Endothelial cell of umbilical vein (primary cell): ENCODE data around the gene NLGN4Y. TPM values are rescaled to one million over a fixed set of nuclear protein-coding genes. Genes with fewer than 3 reads are reported as not detected.

Experiments used
- BruUV-seq: library from RNA; stranded (reverse); fragments of 400-500 nt; replicated peaks from 2 replicates; lab custom pipeline; 2021; lab: Mats Ljungman, UMichigan
- CTCF ChIA-PET: fragments of 300-600, 350-600 bp; sonication (Branson Sonifier 250); formaldehyde crosslinking; loops from one replicate; lab custom pipeline; 2021; ENCODE audit warnings: antibody characterized with exemption, inconsistent platforms; lab: Charles Lee
- POLR2A ChIA-PET: fragments of 300-600, 350-600 bp; sonication (Branson Sonifier 250); formaldehyde crosslinking; loops from one replicate; lab custom pipeline; 2021; ENCODE audit warnings: antibody characterized with exemption, inconsistent platforms; lab: Charles Lee
- DNase-seq: peaks from one replicate; pipeline ENCODE4 v3.0.0-alpha.2; 2011; ENCODE audit warnings: low read depth, low spot score
- FAIRE-seq: peaks from 2 replicates; lab custom pipeline; 2011; peaks lifted over from hg19 to GRCh38; lab: Jason Lieb, UNC
- H2AFZ ChIP-seq: 2 replicates; pipeline ENCODE4 v1.6.0; 2012; ENCODE audit warnings: low read depth, low read length, control low read depth, inconsistent platforms
- H3K27ac ChIP-seq: 2 replicates; pipeline ENCODE4 v1.5.1; 2011; ENCODE audit warnings: low read depth, mild to moderate bottlenecking, control low read depth, low read length, moderate library complexity; ENCODE audit not compliant: insufficient read depth
- H3K27me3 ChIP-seq, 2 experiments: 2 replicates each; pipeline versions ENCODE4 v1.6.0 to v1.6.1; 2011; ENCODE audit warnings: low read length in 2 of 2, mixed read lengths in 1 of 2; ENCODE audit not compliant: control insufficient read depth in 2 of 2, insufficient read depth in 2 of 2
- H3K36me3 ChIP-seq, 2 experiments: 2 replicates in 1 of 2; 3 replicates in 1 of 2; pipeline ENCODE4 v1.5.1; 2011; ENCODE audit warnings: low read length in 2 of 2, mild to moderate bottlenecking in 1 of 2, moderate library complexity in 1 of 2; ENCODE audit not compliant: control insufficient read depth in 2 of 2, insufficient read depth in 2 of 2; ENCODE audit errors: extremely low read depth in 1 of 2
- H3K4me1 ChIP-seq: 3 replicates; pipeline ENCODE4 v1.5.1; 2011; ENCODE audit warnings: mild to moderate bottlenecking, low read length; ENCODE audit not compliant: control insufficient read depth, insufficient read depth; ENCODE audit errors: extremely low read depth
- H3K4me2 ChIP-seq: 2 replicates; pipeline ENCODE4 v1.6.1; 2011; ENCODE audit warnings: low read length, control low read depth, mixed read lengths; ENCODE audit not compliant: insufficient read depth
- H3K4me3 ChIP-seq, 3 experiments: fragments of 200-600 bp in 1 of 3; sonication (generic), shearing (Covaris generic) in 1 of 3; replicated peaks in 1 of 3; 2 replicates each; pipeline ENCODE4 v1.5.1; 2011 to 2016; ENCODE audit warnings: control low read depth in 3 of 3, low read length in 3 of 3, mild to moderate bottlenecking in 2 of 3, inconsistent platforms in 1 of 3, low read depth in 1 of 3, moderate library complexity in 1 of 3; ENCODE audit not compliant: insufficient read depth in 1 of 3
- H3K79me2 ChIP-seq: 2 replicates; pipeline ENCODE4 v1.6.0; 2012; ENCODE audit warnings: low read length, inconsistent platforms; ENCODE audit not compliant: control insufficient read depth, insufficient read depth
- H3K9ac ChIP-seq: replicated peaks from 2 replicates; pipeline ENCODE3; 2011; ENCODE audit warnings: low read length, control low read depth; ENCODE audit not compliant: insufficient read depth; ENCODE audit errors: extremely low read depth
- H3K9me1 ChIP-seq: replicated peaks from 3 replicates; pipeline ENCODE4 v1.6.0; 2011; ENCODE audit warnings: mild to moderate bottlenecking, low read length; ENCODE audit not compliant: control insufficient read depth, insufficient read depth; ENCODE audit errors: extremely low read depth
- H3K9me3 ChIP-seq: replicated peaks from 2 replicates; pipeline ENCODE4 v1.5.1; 2012; ENCODE audit warnings: low read length, inconsistent platforms; ENCODE audit not compliant: control insufficient read depth, insufficient read depth
- H4K20me1 ChIP-seq: replicated peaks from 2 replicates; pipeline ENCODE3; 2011; ENCODE audit warnings: mild to moderate bottlenecking, low read length; ENCODE audit not compliant: control insufficient read depth, insufficient read depth; ENCODE audit errors: extremely low read depth
- CTCF ChIP-seq, 2 donors: IDR thresholded peaks; 1 replicate in 1 of 2; 2 replicates in 1 of 2; pipeline ENCODE4 v1.5.1; 2011; ENCODE audit warnings: low read length in 2 of 2, mild to moderate bottlenecking in 2 of 2, moderate library complexity in 2 of 2, control low read depth in 1 of 2, inconsistent platforms in 1 of 2, low read depth in 1 of 2; ENCODE audit not compliant: insufficient read depth in 1 of 2; ENCODE audit errors: extremely low read depth in 1 of 2
- EZH2 ChIP-seq: IDR thresholded peaks from 2 replicates; pipeline ENCODE4 v1.6.1; 2012; ENCODE audit warnings: borderline replicate concordance, low read depth, mild to moderate bottlenecking, moderate library complexity, low read length, inconsistent platforms; ENCODE audit not compliant: severe bottlenecking
- FOS ChIP-seq: IDR thresholded peaks from 2 replicates; pipeline ENCODE4 v1.6.1; 2011; ENCODE audit warnings: mild to moderate bottlenecking, low read length, moderate library complexity, borderline replicate concordance; ENCODE audit not compliant: insufficient read depth
- GATA2 ChIP-seq: IDR thresholded peaks from 2 replicates; pipeline ENCODE4 v1.7.0; 2011; ENCODE audit warnings: low read depth, mild to moderate bottlenecking, moderate library complexity, mixed read lengths, low read length; ENCODE audit not compliant: insufficient read length, insufficient read depth
- JUN ChIP-seq: IDR thresholded peaks from 2 replicates; pipeline ENCODE4 v1.6.1; 2011; ENCODE audit warnings: borderline replicate concordance, low read depth; ENCODE audit not compliant: insufficient read length, insufficient read depth
- MAX ChIP-seq: IDR thresholded peaks from 2 replicates; pipeline ENCODE4 v1.6.1; 2011; ENCODE audit not compliant: insufficient read depth, insufficient read length
- MYC ChIP-seq: IDR thresholded peaks from one replicate; pipeline ENCODE4 v1.6.1; 2011; ENCODE audit warnings: mild to moderate bottlenecking, low read depth, low read length
- POLR2A ChIP-seq: IDR thresholded peaks from 2 replicates; pipeline ENCODE4 v1.6.1; 2012; ENCODE audit warnings: low read depth, mild to moderate bottlenecking, control low read depth, low read length
- POLR2AphosphoS5 ChIP-seq: IDR thresholded peaks from 2 replicates; pipeline ENCODE4 v1.6.1; 2012; ENCODE audit warnings: low read depth, mild to moderate bottlenecking, control low read depth, low read length, moderate library complexity; ENCODE audit not compliant: insufficient read depth
- dilution Hi-C: fragments of 300-500 bp; cut with MboI; formaldehyde crosslinking; loops from one replicate; pipeline ENCODE4 v1.15.0; 2019; ENCODE audit warnings: low sequenced_read_pairs; ENCODE audit not compliant: extremely low pct_ligation_motif_present
- intact Hi-C: fragments of 100-400 bp; cut with micrococcal nuclease; formaldehyde crosslinking; loops from one replicate; pipeline ENCODE4 v1.10.0; 2022
- polyA plus RNA-seq, 4 experiments: library from polyadenylated mRNA; depleted of rRNA in 3 of 4; stranded (reverse) in 3 of 4; unstranded in 1 of 4; fragments of >200 nt; gene quantifications; 2 replicates each; pipeline versions ENCODE4 v1.2.1 to v1.2.3, GENCODE V29; 2011 to 2012; ENCODE audit warnings: missing spikeins in 1 of 4
- total RNA-seq: library from RNA; stranded (reverse); gene quantifications from 2 replicates; pipeline ENCODE4 v1.2.3, GENCODE V29; 2021

The NLGN4Y gene
- total and polyA plus RNA-seq, 2 donors (not counting 3 experiments of a cell fraction or from before 2014, with no cell fraction given) = 16.0 to 26.6 TPM

DNA sequence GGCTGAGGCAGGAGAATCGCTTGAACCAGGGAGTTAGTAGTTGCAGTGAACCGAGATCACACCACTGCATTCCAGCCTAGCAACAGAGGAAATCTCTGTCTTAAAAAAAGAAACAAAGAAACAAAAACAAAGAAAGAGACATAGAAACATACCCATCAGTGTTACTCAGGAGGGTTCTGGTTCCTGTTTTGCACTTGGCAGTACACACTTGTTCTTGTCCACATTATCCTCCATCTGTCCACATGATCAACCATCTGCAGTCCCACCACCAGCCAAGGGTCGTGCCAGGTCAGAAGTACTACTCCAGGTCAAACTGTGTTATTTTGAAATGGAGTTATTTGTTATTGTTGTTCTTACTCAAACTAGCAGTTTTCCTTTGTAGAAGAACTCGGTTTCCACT lies 62.4 kb downstream of the NLGN4Y start:
- FAIRE-seq = peak; percentile 48
- BruUV-seq = no TSS peak
- Histone ChIP-seq H3K79me2 (no peaks in the 10 kb centered on the region), H3K9me1 (no peaks in the 10 kb centered on the region), H3K4me3 (no peak overlapping the region), H4K20me1 (no peaks in the 10 kb centered on the region), H3K9ac (peak overlapping the region; percentile 23), H3K27ac (peak overlapping the region; percentile 70), H3K36me3 (no peaks in the 10 kb centered on the region), H3K4me1 (peaks cover 18% of the 10 kb centered on the region), H3K9me3 (no peaks in the 10 kb centered on the region), H3K27me3 (no peaks in the 10 kb centered on the region), H3K4me2 (peak overlapping the region; percentile 36), H2AFZ (no peak overlapping the region)
- DNase-seq = peak; percentile 83
- TF ChIP-seq MYC (no peak), JUN (no peak), EZH2 (no peak), GATA2 (no peak), MAX (no peak), POLR2A (no peak), CTCF (IDR thresholded peaks at IDR 0.05; ENCODE audit: extremely low read depth in 1 of 2, insufficient read depth in 1 of 2, low read depth in 1 of 2, low read length in 2 of 2) (no peak), POLR2AphosphoS5 (no peak), FOS (no peak)
- intact Hi-C loops (loop anchor here (1.0 kb wide), 1 partner anchor 60 kb away; no protein-coding TSS in a partner anchor), dilution Hi-C loops (no loop called here)
- ChIA-PET POLR2A (no interaction called here), CTCF (interaction anchor here (1.1 kb wide), 1 partner anchor 25 kb away, joined by 3 read pairs; no protein-coding TSS in a partner anchor)
